ENCODE results near the gene TRIM65.

DNA sequence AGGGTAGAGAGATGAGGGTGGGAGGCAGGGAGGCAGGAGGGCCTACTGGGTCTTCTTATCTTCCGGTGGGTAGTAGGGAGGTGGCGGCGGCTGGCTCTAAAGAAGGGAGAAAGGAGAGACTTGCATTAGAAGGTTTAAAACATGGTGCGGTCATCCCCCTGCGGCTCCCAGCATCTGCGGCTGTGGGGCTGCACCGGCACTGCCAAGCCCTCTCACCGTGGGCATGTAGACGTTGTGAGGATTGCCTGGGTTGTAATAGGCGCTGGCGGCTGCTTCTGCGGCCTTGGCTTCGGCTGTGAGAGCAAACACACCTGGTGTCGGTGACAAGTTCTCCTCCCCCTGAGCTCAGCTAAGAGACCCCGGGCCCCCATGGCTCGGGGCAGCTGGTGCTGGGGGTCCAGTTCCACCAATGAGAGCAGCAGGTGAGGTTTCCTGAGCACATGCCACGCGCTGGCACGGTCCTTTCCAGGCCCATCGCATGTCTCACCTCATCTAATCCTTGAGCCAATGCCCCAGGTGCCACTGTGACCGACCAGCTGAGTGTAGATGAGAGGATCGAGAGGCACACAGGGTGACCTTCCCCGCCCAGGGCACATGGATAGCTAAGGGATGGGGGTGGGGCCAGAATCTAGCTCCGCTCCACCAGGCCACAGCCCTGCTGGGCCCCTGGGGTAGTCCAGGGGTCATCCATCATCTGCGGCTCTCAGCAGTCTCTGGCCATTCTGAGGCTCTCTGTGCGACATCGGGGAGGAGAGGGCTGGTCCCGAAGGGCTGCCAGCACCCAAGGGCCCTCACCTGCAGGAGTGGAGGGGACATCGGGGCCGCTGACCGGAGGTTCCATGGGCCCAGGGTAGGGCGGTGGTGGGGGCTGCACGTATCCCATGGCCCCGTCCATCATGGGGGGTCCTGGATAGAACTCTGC is 49.8 kb downstream of the TRIM65 start:
- TF ChIP-seq ZNF274 (IDR thresholded peaks at IDR 0.05; ENCODE audit: low read depth, low read length), result no peak
- no peak for TF ChIP-seq YY1 (IDR thresholded peaks at IDR 0.05; ENCODE audit: insufficient read depth, insufficient read length)
- TF ChIP-seq SUZ12 (IDR thresholded peaks at IDR 0.05; ENCODE audit: extremely low read depth, insufficient read depth, insufficient read length), result no peak
